Retina (tissue), 1 donor: ENCODE results near the gene SNRNP35.
"Not testable (repeated sequence)": the region's sequence is repeated elsewhere in the genome, so short reads cannot be mapped to it uniquely, and the experiment has no call there.

Experiments used
- DNase-seq: peaks from one replicate; pipeline ENCODE4 v3.0.0-alpha.2; 2016

The SNRNP35 gene

DNA sequence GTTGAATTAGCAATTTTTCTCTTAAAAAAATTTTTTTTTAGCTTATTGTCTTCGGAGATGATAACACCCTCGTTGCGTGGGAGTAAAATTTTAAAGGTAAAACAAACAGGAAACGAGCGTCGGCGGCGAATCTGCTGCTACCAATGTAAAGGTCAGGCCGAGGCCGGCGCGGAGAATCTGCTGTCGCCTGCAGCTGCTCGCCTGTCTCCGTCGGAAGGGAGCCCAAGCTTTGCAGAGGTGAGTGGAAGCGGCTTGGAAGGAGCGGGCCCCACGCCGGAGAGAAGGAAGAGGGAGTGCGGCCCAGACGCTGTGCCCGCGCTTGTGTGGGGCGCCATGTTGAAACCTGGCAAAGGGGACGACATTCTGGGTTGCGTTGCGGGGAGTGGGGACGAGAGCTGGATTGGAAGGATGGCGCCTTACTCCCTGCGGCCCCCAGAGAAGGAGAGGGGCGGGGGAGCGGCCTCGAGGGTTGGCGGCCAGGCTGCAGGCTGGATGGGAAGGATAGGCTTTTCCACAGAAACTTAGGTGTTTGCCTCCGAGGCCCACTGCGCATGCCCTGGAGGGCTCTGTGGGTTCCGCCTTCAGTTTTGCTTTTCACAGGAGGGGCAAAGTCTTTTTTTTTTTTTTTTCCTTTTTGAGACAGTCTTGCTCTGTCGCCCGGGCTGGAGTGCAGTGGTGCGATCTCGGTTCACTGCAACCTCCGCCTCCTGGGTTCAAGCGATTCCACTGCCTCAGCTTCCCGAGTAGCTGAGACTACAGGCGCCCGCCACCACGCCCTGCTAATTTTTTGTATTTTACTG lies at the start of gene SNRNP35:
SNRNP35 (plus strand) TSS at position 160 of the 800 bp plus-strand sequence. CDS start 7,402 bp downstream, outside the sequence.
- peak; percentile 95 for DNase-seq

- DNase-seq, result not testable (repeated sequence)
These were observed 49.3 kb upstream of the SNRNP35 start for GRCh38 chr12:123408619-123409018.

DNA sequence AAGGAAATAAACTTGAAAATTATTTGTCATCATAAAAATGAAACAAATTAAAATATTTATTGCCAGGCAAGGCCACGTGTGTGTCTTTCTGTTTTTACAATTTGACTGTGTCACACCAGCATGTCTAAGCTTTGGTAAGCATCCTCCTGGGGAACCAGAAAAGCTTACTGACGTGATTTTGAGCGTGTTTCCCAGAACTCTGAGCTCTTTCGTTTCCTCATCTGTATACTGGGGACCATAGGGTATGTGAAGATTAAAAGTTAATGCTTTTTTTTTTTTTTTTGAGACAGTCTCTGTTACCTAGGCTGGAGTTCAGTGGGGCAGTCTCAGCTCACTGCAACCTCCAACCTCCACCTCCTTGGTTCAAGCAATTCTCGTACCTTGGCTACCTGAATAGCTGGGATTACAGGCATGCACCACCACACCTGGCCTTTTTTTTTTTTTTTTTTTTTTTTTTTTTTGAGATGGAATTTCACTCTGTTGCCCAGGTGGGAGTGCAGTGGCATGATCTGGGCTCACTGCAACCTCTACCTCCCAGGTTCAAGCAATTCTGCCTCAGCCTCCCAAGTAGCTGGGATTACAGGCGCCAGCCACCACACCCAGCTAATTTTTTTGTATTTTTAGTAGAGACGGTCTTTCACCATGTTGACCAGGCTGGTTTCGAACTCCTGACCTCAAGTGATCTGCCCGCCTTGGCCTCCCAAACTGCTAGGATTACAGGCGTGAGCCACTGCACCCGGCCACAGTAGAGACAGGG lies 48.5 kb upstream of the SNRNP35 start:
- not testable (repeated sequence) for DNase-seq

- no peak for DNase-seq
These were observed 47.9 kb upstream of the SNRNP35 start for GRCh38 chr12:123410041-123410412.

GRCh38 chr12:123421314-123421713 lies 36.6 kb upstream of the SNRNP35 start:
- no peak for DNase-seq

DNA sequence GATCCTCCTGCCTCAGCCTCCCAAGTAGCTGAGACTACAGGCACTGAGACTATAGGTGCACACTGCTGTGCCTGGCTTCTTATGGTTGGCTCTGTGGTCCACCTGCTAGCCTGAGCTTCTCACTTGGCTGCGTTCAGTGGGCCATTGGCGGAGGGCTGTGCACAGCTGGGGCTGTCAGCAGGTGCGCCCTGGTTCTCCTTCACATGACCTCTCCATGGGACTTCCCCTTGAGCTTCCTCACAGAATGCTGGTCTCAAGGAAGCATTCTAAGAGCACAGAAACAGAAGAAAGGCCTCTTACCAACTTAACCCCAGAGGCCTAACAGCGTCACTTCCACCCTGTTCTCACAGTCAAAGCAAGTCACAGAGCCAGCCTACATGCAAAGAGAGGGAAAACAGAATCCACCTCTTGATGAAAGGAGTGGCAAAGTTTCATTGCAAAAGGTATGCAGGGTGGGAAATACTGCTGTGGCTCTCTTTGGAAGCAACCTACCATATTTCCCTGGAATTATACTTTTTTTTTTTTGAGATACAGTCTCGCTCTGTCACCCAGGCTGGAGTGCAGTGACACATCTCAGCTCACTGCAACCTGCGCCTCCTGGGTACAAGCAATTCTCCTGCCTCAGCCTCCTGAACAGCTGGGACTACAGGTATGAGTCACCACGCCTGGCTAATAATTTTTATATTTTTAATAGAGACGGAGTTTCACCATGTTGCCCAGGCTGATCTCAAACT lies 30.7 kb upstream of the SNRNP35 start:
- DNase-seq, result no peak

- DNase-seq, result no peak
These were observed 29.3 kb upstream of the SNRNP35 start for GRCh38 chr12:123428591-123428990.

GRCh38 chr12:123429101-123429500 lies 28.8 kb upstream of the SNRNP35 start:
- DNase-seq, result not testable (repeated sequence)

- not testable (repeated sequence) for DNase-seq
These were observed 25.8 kb upstream of the SNRNP35 start for GRCh38 chr12:123431951-123432817.

GRCh38 chr12:123433615-123434014 lies 24.3 kb upstream of the SNRNP35 start:
- no peak for DNase-seq

- DNase-seq, result no peak
These were observed 22.3 kb upstream of the SNRNP35 start for GRCh38 chr12:123435636-123436016.

DNA sequence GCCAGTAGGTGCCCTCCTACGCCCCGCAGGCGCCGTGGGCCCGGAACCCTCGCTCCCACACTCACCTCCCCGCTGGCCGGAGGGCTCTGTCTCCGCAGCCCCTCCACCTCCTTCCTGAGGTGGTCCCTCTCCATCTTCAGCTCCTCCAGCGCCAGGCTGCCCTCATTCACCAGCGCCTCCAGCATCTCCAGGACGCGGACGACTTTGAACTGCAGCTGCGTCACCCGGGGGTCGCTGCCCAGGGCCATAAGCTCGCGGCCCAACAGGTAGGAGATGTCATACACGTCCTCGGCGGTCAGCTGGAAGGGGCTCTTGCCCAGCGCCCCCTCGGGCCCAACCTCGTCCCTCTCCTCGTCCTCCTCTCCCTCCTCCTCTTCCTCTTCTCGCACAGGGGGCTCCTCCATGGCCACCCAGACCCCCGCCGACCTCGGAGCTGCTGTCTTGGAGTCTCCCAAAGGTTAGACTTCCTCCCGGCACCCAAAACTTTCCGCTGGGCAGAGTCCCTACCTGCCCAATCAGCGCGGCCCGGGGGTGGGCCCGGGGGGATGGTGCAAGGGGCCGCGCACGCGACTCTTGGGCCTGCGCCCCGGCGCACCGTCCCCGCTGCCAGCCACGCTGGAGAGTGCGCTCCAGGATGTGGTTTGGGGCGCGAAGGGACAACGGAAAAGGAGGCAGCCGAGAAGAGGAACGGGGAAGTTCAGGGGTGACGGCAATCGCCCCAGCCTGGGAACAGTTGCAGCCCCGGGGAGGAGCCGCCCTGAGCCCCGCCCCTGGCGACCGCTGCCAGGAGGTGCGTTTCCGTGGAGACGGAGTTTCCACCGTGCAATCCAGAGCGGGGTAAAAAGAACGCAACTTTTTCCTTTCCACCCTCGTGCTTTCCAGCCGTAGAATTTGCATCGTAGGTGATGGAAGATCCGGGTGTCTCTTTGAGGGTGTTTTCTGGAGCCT lies 21.6 kb upstream of the SNRNP35 start, which contains the start of gene RILPL2:
RILPL2 (minus strand) TSS at position 668 of the 948 bp plus-strand sequence; CDS start at position 404, 264 bp downstream.
- peak; percentile 82 for DNase-seq

DNA sequence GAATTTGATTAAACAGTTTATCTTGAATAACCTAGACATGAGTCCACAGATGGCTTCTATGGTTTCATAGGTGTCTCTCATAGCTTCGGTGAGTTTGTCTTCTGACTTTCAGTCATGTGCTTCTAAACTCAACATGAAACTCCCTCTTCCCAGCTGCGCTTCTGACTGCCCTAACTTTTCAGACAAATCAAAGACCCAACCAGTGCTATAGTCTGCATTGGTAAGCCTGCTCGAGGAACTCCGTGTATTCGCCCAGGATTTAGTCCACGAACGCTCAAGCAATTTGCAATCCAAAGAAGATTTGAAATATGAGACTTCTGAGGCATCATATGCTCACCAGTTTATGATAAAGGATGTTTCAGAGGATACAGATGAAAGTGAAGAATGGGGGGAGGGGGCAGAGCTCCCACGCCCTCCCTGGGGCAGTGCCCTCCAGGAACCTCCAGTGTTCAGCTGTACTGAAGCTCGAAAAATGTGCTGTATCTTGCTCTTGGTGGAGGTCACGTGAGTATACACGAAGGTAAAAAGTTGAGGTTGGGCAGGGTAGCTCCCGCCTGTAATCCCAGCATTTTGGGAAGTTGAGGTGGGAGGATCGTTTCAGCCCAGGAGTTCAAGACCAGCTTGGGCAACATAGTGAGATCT lies 16.3 kb upstream of the SNRNP35 start:
- DNase-seq, result no peak

- no peak for DNase-seq
These were observed 15.2 kb upstream of the SNRNP35 start for GRCh38 chr12:123442774-123443173.

GRCh38 chr12:123444092-123445026 lies 13.6 kb upstream of the SNRNP35 start:
- DNase-seq, result no peak

- no peak for DNase-seq
These were observed 12.3 kb upstream of the SNRNP35 start for GRCh38 chr12:123445388-123446332.

DNA sequence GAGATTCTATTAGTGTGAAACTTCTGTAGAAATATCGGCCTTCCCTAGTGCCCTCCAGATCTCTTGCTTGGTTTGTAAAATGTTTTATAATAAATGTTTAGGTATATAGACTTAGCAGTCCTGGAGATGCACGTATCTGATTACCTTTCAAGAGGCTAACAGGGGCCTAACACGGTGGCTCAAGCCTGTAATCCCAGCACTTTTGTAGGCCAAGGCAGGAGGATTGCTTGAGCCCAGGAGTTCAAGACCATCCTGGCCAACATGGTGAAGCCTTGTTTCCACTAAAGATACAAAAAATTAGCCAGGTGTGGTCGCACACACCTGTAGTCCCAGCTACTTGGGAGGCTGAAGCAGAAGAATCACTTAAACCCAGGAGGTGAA lies 11.6 kb upstream of the SNRNP35 start:
- no peak for DNase-seq

- DNase-seq, result no peak
These were observed 8.6 kb upstream of the SNRNP35 start for GRCh38 chr12:123449249-123449733.
